COLO829 (cell line): ENCODE measurements around the gene MLYCD.

Experiments used
- DNase-seq: peaks from one replicate; pipeline ENCODE4 v3.0.0; 2012; ENCODE audit warnings: low spot score

MLYCD gene

GRCh38 chr16:83970430-83970815, 71.5 kb downstream of the MLYCD start:
- DNase-seq = no peak

- DNase-seq = no peak
Measured at GRCh38 chr16:83971165-83972130, 72.5 kb downstream of the MLYCD start.

- DNase-seq = no peak
Measured at GRCh38 chr16:83972256-83973008, 73.5 kb downstream of the MLYCD start.

GRCh38 chr16:83973077-83973476, 74.2 kb downstream of the MLYCD start:
- DNase-seq = no peak

GRCh38 chr16:83973581-83974385, 74.9 kb downstream of the MLYCD start:
- no peak for DNase-seq

- no peak for DNase-seq
Measured at GRCh38 chr16:83974475-83974874, 75.6 kb downstream of the MLYCD start.

- DNase-seq = no peak
Measured at GRCh38 chr16:83975590-83976260, 76.8 kb downstream of the MLYCD start.
